GM18517 (cell line): ENCODE measurements around the gene ADAM12.
"Not testable (repeated sequence)": the region's sequence is repeated elsewhere in the genome, so short reads cannot be mapped to it uniquely, and the experiment has no call there.

ENCODE experiments used
- ATAC-seq: cut with Tn5 transposase; IDR thresholded peaks from one replicate; pipeline ENCODE4 v1.9.1; 2021; ENCODE audit warnings: mild to moderate bottlenecking, moderate library complexity; ENCODE audit not compliant: unreplicated experiment

The ADAM12 gene

GRCh38 chr10:126186766-126187165, 201.5 kb downstream of the ADAM12 start:
- ATAC-seq, result no peak

DNA sequence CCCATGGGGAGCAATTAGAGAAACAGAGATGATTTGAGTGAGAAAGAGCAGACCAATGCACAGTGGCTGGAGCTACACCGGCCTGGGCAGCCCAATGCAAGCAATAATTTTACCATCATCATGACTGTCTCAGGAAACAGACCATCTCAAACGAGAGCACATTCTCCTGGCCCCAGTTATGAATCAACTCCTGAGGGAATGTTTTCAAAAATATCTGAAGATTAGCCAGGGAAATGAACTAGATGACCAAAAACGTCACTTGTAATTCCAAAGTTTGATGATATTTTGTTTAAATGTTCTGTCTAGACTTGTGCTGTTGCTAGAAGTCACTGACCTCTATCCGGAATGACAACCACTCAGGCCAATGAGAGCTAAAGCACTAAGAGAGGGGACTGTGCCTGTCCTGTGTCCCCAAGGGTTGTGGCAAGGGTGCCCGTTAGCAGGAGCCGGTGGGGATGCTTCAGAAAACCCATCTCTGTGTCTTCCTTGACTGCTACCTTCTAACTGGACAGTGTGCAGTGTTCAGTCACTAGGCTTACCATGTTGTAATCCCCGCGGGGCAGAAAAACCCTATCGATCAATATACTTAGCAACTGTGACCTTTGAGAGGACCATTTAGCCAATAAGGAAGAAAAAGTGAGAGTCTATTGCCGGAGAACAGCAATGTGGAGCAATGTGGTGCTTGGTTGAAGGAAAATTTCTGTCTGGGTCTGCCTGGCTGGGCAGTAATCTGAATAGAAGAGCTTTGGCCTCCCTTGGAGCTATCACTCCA, 202.4 kb downstream of the ADAM12 start:
- ATAC-seq, result no peak

DNA sequence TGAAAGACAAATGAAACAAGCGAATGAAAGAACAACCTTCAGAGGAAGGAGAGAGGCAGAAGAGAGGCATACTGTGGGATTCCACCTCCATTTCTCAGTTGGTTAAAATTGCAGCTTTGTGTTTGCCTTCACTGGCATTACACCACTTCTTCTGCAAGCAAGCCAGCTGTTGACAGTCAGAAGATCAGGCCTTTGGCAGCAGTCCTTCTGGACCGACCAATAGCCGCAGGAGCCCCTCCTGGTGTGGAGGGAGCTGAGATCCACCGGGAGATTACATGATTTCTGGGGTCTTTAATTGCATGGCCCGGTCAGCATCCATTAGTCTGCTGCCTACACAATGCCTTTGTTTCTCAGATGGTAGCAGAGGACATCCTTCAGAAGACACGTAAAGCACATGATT, 206.7 kb downstream of the ADAM12 start:
- no peak for ATAC-seq

DNA sequence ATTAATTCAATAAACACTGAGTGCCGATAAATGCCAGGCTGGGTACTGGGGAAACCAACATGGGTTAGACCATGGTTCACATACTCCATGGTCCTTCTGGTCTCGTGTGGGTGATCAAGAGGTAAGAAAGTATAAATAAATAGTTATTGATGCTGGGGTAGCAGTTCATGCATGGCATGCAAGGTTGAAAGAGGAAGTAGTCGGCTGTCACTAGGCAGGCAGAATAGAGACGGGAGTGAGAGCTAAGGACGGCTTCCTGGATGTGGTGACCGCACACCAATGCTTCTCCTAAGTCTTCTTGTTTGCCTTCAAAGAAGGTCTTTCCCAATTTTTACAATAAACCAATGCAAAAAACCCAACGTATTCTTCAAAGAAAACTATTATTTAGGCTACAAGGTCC, 208.6 kb downstream of the ADAM12 start:
- ATAC-seq, result peak; percentile 55

GRCh38 chr10:126177417-126178030, 210.8 kb downstream of the ADAM12 start:
- ATAC-seq, result no peak

- no peak for ATAC-seq
These were observed 212.5 kb downstream of the ADAM12 start for GRCh38 chr10:126175641-126176262.

GRCh38 chr10:126172755-126173154, 215.5 kb downstream of the ADAM12 start:
- not testable (repeated sequence) for ATAC-seq

GRCh38 chr10:126171555-126171954, 216.7 kb downstream of the ADAM12 start:
- ATAC-seq, result no peak

DNA sequence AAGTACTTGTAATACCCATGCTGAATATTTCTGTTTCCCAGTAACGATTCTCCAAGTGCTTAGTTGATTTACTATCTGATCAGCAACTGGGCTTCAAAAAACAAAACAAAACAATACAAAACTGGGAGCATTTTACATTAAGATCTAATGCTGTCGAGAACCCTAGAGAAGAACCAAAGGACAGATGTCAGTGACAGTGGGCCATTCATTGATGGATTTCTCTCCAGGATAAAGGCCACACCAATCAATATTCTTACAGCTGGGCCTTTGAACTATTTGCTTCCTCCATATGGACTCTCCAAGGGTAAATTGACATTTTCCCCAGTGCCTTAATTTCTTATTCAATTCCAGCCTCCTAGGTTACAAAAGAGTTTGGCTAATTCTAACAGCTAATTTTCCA, 217.5 kb downstream of the ADAM12 start:
- no peak for ATAC-seq

GRCh38 chr10:126170371-126170770, 217.9 kb downstream of the ADAM12 start:
- ATAC-seq, result no peak

DNA sequence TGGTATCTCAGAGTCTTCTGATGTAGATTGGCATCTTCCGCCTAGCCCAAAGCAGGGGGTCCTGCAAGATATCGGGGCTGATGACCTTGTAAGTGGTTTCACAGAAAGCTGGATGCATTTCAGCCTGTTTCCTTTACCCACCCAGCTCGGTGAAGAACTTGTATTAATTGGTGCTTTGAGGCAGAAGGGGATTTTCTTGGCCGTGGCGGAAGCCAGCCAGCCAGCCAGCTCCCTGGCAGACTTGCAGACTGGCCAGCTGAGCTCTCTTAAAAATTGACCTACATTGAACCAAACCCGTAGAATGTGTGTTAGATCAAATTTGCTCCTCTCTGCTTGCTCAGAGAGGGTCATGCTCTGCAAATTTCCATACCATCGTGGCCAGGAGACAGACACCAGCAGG, 218.4 kb downstream of the ADAM12 start:
- no peak for ATAC-seq

DNA sequence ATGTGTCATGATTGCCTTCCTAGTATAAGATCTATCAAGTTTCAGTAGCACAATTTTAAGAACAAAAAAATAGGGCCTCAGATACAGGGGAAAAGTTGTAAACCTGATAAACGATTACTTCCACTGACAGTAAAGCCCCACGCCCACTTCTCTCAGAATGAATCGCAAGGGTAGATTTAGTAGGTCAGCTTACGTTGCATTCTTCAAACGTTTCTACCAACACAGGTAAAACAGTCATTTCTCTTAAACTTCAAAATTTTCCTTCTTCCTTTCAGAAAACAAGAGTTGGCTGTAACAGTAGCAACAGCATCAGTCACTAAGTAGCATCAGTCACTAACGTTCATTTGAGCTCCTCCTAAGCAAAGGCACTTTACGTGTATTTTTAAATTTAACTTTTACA, 221.5 kb downstream of the ADAM12 start:
- ATAC-seq, result no peak

DNA sequence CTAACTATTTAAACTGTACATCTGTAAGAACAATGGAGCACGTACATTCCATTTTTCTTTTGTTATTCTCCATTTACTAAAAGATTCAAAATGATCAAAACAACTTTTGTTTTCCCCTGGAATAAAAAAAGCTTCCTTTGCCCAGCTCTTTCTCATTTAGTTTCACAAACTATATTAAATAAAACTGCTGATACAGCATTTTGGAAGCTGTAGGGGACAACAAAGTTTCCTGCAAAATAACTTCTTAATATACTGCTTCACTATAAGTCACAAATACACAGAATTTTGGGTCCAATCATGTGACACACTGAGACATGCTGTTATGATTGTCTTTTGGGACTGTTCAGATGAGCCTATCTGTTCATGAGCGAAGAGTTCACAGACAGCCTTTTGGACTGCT, 222.4 kb downstream of the ADAM12 start:
- no peak for ATAC-seq

DNA sequence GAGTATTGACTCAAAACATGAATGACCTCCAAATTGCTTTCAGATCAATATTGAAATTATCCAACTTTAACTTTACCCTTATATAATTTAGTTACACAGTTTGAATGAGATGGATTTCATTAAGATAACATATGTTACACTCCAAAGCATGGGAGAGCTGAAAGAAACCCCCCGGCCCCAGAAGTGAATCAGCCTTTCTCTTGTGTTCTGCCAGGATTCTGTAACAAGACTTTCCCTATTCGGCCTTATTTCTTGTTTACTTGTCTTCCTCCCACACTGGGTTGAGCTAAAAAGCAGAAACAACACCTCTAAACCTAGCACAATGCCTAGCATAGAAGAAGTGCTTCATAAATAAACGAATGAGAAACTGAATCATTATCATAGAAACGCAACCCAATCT, 224.8 kb downstream of the ADAM12 start:
- ATAC-seq, result no peak

DNA sequence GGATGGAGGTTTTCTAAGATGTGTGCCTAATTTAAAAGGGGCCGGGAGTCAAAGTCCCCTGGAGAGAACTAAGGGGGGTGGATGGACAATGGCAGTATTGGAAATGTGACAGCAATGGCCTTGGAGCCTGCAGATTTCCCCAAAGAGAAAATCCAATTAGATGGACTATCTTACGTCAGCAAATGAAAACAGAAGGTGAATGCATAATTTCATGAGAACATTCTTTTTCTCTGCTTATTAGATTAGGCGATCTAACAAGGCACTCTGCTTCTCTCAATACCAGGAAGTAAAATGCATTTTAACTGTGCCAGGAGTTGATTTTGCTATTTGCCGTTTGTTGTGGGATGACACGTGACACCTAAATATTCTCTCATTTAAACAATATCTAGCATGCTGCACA, 226.6 kb downstream of the ADAM12 start:
- no peak for ATAC-seq

DNA sequence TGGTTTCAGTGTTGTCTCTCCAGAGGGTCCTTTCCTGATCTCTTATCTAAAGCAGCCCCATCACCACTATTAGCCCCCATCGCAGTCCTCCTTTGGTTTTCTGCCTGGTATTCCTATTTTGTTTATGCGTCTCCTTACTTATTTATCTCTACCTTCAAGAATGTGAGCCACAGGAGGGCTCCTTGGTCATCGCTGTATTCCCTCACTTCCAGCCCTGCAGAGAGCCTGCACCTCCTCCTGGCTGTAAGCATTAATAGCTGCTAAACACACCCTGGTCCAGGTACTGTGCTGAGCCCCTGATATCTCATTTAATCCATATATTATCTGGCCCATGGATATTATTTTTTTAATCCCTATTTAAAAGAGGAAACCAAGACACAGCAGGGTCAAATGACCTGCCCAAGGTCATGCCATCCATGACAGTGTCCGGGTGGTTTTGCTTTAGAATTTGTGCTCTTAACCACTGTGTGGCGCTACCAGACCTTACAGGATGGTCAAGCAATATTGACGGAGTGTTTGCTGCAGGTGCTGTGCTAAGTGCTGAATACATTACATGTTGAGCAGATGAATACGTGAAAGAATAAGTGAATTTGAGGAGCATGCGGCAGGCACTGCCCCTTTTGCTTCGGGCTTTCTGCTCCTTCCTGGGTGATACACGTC, 227.2 kb downstream of the ADAM12 start:
- ATAC-seq, result no peak

GRCh38 chr10:126160571-126160970, 227.7 kb downstream of the ADAM12 start:
- no peak for ATAC-seq

DNA sequence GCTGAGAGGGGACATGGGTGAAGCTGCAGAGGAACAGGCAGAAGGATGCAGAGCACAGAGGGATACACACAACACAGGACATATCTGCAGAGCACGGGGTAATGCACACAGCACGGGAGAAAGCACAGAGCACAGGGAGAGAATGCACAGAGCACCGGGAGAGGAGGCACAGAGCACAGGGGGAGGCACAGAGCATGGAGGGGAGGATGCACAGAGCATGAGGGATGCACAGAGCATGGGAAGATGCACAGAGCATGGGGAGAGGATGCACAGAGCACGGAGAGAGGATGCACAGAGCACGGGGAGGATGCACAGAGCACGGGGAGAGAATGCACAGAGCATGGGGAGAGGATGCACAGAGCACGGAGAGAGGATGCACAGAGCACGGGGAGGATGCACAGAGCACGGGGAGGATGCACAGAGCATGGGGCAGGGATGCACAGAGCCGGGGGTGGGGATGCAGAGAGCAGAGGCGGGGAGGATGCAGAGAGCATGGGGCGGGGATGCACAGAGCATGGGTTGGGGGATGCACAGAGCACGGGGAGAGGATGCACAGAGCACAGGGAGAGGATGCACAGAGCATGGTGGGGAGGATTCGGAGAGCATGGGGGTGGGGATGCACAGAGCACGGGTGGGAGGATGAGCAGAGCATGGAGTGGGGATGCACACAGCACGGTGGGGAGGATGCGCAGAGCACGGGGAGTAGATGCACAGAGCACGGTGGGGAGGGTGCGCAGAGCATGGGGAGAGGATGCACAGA, 230.0 kb downstream of the ADAM12 start:
- no peak for ATAC-seq

DNA sequence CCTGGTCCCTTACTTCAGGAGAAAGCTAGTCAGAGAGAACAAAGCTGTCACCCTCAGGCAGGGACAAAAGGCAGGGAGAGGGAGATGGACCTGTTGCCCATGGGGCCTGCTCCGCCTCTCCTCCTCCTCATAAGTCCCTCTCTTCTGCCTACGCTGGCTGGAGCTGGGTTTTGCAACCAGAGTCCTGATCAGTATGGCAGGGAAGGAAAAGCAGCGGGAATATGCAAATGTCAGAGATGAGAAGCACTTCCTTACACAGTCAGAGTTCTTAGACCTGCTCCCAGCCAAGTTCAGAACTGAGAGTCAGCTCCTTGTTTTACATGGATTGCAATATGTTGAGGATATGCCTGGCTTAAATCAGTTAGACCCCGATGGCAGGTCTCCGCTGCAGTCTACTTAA, 231.1 kb downstream of the ADAM12 start:
- ATAC-seq, result no peak

GRCh38 chr10:126156503-126156902, 231.8 kb downstream of the ADAM12 start:
- ATAC-seq, result no peak

DNA sequence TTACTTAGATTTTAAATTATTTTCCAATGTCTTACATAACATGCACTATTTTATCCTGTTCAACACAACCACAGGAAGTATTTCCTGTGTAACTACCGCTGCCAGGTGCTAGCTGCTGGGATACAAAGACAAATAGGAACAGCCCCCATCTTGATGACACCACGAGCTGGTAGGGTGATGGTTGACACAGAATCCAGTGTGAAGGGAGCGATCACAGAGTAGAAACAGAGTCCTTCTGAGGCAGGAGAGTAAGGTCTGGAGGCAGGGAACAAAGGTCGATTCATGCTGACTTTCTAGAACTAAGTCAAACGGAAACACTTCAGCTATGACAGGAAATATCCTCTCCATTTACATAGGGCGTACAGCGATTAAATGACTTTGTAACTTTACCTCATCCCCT, 232.3 kb downstream of the ADAM12 start:
- no peak for ATAC-seq
